Kidney epithelial cell (primary cell): Measurements from ENCODE around the gene C16orf78. TPM values are rescaled to one million over a fixed set of nuclear protein-coding genes. Genes with fewer than 3 reads are reported as not detected.

Experiments
- DNase-seq: peaks from one replicate; pipeline ENCODE4 v3.0.0-alpha.2; 2010; ENCODE audit warnings: low read depth
- H3K27me3 ChIP-seq: 2 replicates; pipeline ENCODE4 v1.6.0; 2011; ENCODE audit warnings: low read length; ENCODE audit not compliant: control insufficient read depth, insufficient read depth
- H3K36me3 ChIP-seq: 2 replicates; pipeline ENCODE4 v1.5.1; 2011; ENCODE audit warnings: low read length; ENCODE audit not compliant: control insufficient read depth, insufficient read depth
- H3K4me3 ChIP-seq: 2 replicates; pipeline ENCODE4 v1.5.1; 2011; ENCODE audit warnings: low read depth, mild to moderate bottlenecking, control low read depth, low read length
- CTCF ChIP-seq: IDR thresholded peaks from 2 replicates; pipeline ENCODE4 v1.5.1; 2011; ENCODE audit warnings: mild to moderate bottlenecking, moderate library complexity, low read length, control low read depth, inconsistent platforms; ENCODE audit not compliant: insufficient read depth, poor library complexity, severe bottlenecking
- total RNA-seq: library from RNA; depleted of rRNA; stranded (reverse); fragments of >200 nt; gene quantifications from 2 replicates; pipeline ENCODE4 v1.2.3, GENCODE V29; 2015

The C16orf78 gene
- total RNA-seq, 1 donor from 2014 or later: not detected

GRCh38 chr16:49333259-49333597 lies 40.4 kb upstream of the C16orf78 start:
- TF ChIP-seq CTCF: no peak
- DNase-seq: no peak
- Histone ChIP-seq H3K27me3 (no peaks in the 10 kb centered on the region), H3K4me3 (no peak overlapping the region), H3K36me3 (no peaks in the 10 kb centered on the region)

GRCh38 chr16:49335828-49336227 lies 37.8 kb upstream of the C16orf78 start:
- no peak for DNase-seq
- no peak for TF ChIP-seq CTCF
- no peaks in the 10 kb centered on the region for H3K27me3 ChIP-seq
- H3K36me3 ChIP-seq: no peaks in the 10 kb centered on the region
- H3K4me3 ChIP-seq: no peak overlapping the region

- Histone ChIP-seq H3K36me3 (no peaks in the 10 kb centered on the region), H3K4me3 (no peak overlapping the region), H3K27me3 (no peaks in the 10 kb centered on the region)
- DNase-seq: no peak
- TF ChIP-seq CTCF: no peak
These were observed 37.0 kb upstream of the C16orf78 start for GRCh38 chr16:49336581-49336980.

- no peak overlapping the region for H3K4me3 ChIP-seq
- DNase-seq: no peak
- no peaks in the 10 kb centered on the region for H3K36me3 ChIP-seq
- H3K27me3 ChIP-seq: no peaks in the 10 kb centered on the region
- no peak for TF ChIP-seq CTCF
These were observed 35.7 kb upstream of the C16orf78 start for GRCh38 chr16:49337814-49338350.

GRCh38 chr16:49338611-49339265 lies 34.9 kb upstream of the C16orf78 start:
- no peak for DNase-seq
- no peak for TF ChIP-seq CTCF
- Histone ChIP-seq H3K4me3 (no peak overlapping the region), H3K27me3 (no peaks in the 10 kb centered on the region), H3K36me3 (no peaks in the 10 kb centered on the region)

GRCh38 chr16:49340466-49340865 lies 33.1 kb upstream of the C16orf78 start:
- no peak for DNase-seq
- no peak for TF ChIP-seq CTCF
- no peaks in the 10 kb centered on the region for H3K36me3 ChIP-seq
- H3K27me3 ChIP-seq: no peaks in the 10 kb centered on the region
- H3K4me3 ChIP-seq: no peak overlapping the region
